ENCODE measurements around the gene FRMD1. TPM values are rescaled to one million over a fixed set of nuclear protein-coding genes. Genes with fewer than 3 reads are reported as not detected.

The FRMD1 gene
- total RNA-seq, 1 donor, result under 0.01 TPM

DNA sequence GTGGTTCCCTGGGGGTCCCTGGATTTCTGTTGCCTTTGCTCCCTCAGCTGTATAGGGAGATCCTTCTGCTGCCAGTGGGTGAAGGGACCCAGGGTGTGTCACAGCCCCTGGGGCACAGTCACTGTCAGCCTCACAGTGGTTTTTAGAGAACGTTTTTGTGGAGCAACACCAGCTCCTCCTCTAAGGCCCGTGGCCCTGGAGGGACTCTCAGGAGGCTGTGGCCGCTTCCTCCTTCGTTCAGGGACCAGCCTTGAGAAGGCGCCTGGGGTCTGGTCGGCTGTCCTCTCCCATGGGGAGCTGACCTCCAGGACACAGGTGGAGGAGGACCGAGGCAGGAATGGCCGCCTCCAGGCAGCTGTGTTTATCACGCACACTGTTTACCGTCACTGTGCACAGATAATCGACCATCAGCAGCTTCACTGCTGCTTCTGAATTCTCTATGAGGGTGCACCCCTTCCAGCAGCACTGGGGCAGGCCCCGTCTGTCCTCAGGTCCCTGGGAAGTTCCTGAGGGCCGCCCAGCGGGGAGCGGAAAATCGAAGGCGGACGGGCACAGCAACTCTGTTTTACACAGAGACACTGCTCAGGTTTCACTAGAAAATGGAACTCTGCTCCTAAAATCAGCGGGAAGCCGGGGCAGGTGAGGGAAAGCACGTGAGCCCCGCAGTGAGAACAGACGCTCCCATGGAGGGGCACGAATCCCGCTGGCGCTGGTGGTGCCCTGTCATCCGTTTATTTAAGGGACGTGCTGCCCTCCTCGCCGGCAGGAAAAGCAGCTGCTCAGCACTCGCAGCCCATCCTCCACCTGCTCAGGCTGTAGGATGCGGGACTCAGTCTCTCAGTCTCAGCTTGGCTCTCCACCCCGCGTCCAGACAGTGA lies 10.4 kb upstream of the FRMD1 start:
- no peak overlapping the region for H2AFZ ChIP-seq (ENCODE audit: low read length)
- H3K27me3 ChIP-seq (ENCODE audit: insufficient read depth, low read length), result no peaks in the 10 kb centered on the region
- no peak for DNase-seq (ENCODE audit: insufficient read length, low spot score, missing footprints)
- no peaks in the 10 kb centered on the region for H3K4me1 ChIP-seq (ENCODE audit: insufficient read depth, low read length)
- no peaks in the 10 kb centered on the region for H3K79me2 ChIP-seq (ENCODE audit: insufficient read depth, low read length)
- no peak for TF ChIP-seq CTCF (IDR thresholded peaks at IDR 0.05; ENCODE audit: extremely low read depth, low read depth, low read length)
- H3K4me2 ChIP-seq (ENCODE audit: insufficient read depth, low read length), result no peak overlapping the region
- no peaks in the 10 kb centered on the region for H3K9me3 ChIP-seq (ENCODE audit: low read depth, low read length)
- no peaks in the 10 kb centered on the region for H3K36me3 ChIP-seq (ENCODE audit: insufficient read depth, low read length)
- H4K20me1 ChIP-seq (ENCODE audit: insufficient read depth, low read length), result no peaks in the 10 kb centered on the region
- H3K27ac ChIP-seq (ENCODE audit: low read depth, low read length), result no peak overlapping the region
- no peak overlapping the region for H3K4me3 ChIP-seq (ENCODE audit: insufficient read depth, low read length)

DNA sequence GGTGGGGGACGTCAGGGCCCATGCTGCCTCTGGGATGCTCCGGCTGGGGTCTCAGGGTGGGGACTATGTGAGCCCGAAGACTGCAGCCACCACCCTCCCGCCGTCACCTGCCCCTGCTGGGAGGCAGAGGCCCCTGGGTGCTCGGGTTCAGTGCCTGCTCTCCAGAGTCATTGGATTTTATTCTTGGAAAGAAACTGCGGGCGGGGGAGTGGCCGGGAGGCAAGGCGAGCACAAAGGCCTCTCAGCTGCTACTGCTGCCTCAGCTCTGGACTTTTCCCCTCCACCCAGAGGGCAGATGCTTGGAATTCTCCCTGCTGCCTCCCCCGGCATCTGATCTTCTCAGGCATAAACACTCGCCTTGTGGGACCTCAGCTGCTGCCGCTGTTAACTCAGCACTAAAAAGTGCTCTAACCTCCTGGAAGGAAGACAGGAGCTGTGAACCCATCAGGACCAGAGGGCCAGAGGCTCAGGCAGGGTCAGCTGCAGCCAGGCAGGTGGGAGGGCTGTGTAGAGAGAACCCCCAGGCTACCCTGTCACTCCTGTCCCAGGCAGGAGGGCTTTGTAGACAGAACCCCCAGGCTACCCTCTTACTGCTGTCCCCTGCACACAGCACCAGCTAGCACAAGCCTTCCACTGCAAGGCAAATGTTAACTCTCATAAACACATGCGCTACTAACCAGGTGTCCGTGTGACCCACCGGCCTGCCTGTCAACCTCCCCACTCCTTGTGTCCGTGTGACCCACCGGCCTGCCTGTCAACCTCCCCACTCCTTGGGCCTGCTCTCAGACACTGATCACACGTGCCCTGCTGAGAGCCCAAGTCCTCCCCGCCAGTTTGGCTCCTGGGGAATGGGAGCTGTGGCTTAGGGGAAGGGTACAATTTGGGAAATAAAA lies 9.4 kb upstream of the FRMD1 start:
- H3K79me2 ChIP-seq (ENCODE audit: insufficient read depth, low read length), result no peaks in the 10 kb centered on the region
- H3K9me3 ChIP-seq (ENCODE audit: low read depth, low read length), result no peaks in the 10 kb centered on the region
- H3K4me2 ChIP-seq (ENCODE audit: insufficient read depth, low read length), result no peak overlapping the region
- TF ChIP-seq CTCF (IDR thresholded peaks at IDR 0.05; ENCODE audit: extremely low read depth, low read depth, low read length), result no peak
- H3K27me3 ChIP-seq (ENCODE audit: insufficient read depth, low read length), result no peaks in the 10 kb centered on the region
- H3K4me3 ChIP-seq (ENCODE audit: insufficient read depth, low read length), result no peak overlapping the region
- H3K36me3 ChIP-seq (ENCODE audit: insufficient read depth, low read length), result no peaks in the 10 kb centered on the region
- no peaks in the 10 kb centered on the region for H3K4me1 ChIP-seq (ENCODE audit: insufficient read depth, low read length)
- no peak overlapping the region for H2AFZ ChIP-seq (ENCODE audit: low read length)
- H3K27ac ChIP-seq (ENCODE audit: low read depth, low read length), result no peak overlapping the region
- peak; percentile 94 for DNase-seq (ENCODE audit: insufficient read length, low spot score, missing footprints)
- no peaks in the 10 kb centered on the region for H4K20me1 ChIP-seq (ENCODE audit: insufficient read depth, low read length)

GRCh38 chr6:168087436-168088160 lies 8.6 kb upstream of the FRMD1 start:
- TF ChIP-seq CTCF (IDR thresholded peaks at IDR 0.05; ENCODE audit: extremely low read depth, low read depth, low read length), result no peak
- Histone ChIP-seq H3K79me2 (ENCODE audit: insufficient read depth, low read length) (no peaks in the 10 kb centered on the region), H3K36me3 (ENCODE audit: insufficient read depth, low read length) (no peaks in the 10 kb centered on the region), H4K20me1 (ENCODE audit: insufficient read depth, low read length) (no peaks in the 10 kb centered on the region), H3K4me2 (ENCODE audit: insufficient read depth, low read length) (no peak overlapping the region), H3K27ac (ENCODE audit: low read depth, low read length) (no peak overlapping the region), H2AFZ (ENCODE audit: low read length) (no peak overlapping the region), H3K27me3 (ENCODE audit: insufficient read depth, low read length) (no peaks in the 10 kb centered on the region), H3K4me1 (ENCODE audit: insufficient read depth, low read length) (no peaks in the 10 kb centered on the region), H3K4me3 (ENCODE audit: insufficient read depth, low read length) (no peak overlapping the region), H3K9me3 (ENCODE audit: low read depth, low read length) (no peaks in the 10 kb centered on the region)
- DNase-seq (ENCODE audit: insufficient read length, low spot score, missing footprints), result no peak

Measured in osteoblast (primary cell).